GM12875 (cell line): ENCODE data around the gene CXCL12.

Experiments
- H3K4me3 ChIP-seq: one replicate; pipeline ENCODE4 v1.5.1; 2011; ENCODE audit warnings: low read depth, low read length, control low read depth
- TF ChIP-seq, protein P1 (sequence below): IDR thresholded peaks from 2 replicates; pipeline ENCODE4 v1.5.1; 2011; ENCODE audit warnings: low read depth, mild to moderate bottlenecking, control low read depth, inconsistent platforms, low read length, moderate library complexity, borderline replicate concordance; ENCODE audit not compliant: insufficient read depth

The CXCL12 gene

DNA sequence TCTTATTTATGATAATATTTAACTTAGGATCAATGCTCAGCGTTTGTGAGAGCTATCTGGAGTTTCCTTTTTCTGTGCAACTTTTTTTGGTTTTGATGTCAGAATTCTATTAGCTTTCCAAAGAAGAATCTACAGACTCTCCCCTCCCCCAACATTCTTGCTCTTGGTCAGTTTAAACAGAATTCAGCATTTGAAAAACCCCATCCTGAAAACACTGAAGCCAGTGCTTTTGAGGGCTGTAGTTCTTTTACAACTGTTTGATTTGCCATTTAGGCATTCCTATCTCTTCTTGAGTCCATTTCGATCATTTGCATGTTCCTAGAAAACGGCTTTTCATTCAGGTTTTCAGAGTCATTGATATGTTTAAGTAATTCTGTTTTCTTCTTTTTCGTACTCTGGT lies 15.6 kb upstream of the CXCL12 start:
- TF ChIP-seq, protein P1, sequence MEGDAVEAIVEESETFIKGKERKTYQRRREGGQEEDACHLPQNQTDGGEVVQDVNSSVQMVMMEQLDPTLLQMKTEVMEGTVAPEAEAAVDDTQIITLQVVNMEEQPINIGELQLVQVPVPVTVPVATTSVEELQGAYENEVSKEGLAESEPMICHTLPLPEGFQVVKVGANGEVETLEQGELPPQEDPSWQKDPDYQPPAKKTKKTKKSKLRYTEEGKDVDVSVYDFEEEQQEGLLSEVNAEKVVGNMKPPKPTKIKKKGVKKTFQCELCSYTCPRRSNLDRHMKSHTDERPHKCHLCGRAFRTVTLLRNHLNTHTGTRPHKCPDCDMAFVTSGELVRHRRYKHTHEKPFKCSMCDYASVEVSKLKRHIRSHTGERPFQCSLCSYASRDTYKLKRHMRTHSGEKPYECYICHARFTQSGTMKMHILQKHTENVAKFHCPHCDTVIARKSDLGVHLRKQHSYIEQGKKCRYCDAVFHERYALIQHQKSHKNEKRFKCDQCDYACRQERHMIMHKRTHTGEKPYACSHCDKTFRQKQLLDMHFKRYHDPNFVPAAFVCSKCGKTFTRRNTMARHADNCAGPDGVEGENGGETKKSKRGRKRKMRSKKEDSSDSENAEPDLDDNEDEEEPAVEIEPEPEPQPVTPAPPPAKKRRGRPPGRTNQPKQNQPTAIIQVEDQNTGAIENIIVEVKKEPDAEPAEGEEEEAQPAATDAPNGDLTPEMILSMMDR, result no peak
- H3K4me3 ChIP-seq, result no peak overlapping the region

DNA sequence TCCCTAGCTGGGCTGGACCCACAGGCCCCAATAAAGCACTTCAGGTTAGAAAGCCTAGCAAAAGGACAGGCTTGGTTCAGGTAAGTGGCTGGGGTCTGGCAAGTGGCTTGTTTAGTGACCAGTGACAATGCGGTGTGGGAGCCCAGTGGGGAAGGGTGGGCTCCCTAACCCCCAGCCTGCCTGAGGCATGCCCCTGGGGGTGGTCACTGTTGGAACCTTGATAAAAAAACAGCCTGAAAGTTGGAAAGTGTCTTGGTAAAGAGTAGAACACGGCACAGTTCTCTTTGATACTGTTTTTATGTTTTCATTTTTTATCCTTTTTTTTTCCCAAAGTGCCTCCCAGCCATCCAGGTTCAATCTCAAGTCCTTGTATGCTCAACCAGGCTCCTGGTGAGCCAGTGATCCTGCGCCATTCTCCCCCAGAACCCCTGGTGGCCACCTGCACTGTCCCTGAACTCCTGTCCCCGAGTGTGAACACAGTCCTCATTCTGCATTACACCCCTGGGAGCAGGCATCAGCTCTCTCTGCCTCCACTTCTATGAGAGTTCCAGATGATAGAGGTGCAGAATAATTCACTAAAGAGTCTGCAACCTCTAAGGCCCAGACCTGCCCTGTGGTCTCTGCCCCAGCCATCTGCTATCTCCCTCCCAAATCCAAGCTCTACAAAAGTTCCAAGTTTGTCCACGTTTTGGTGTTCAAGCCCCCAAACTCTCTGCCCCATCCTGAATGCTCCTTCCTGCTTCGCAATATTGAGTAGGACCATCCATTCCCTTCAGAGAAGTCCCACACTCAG lies 15.0 kb upstream of the CXCL12 start:
- H3K4me3 ChIP-seq, result no peak overlapping the region
- TF ChIP-seq, protein P1, result no peak

DNA sequence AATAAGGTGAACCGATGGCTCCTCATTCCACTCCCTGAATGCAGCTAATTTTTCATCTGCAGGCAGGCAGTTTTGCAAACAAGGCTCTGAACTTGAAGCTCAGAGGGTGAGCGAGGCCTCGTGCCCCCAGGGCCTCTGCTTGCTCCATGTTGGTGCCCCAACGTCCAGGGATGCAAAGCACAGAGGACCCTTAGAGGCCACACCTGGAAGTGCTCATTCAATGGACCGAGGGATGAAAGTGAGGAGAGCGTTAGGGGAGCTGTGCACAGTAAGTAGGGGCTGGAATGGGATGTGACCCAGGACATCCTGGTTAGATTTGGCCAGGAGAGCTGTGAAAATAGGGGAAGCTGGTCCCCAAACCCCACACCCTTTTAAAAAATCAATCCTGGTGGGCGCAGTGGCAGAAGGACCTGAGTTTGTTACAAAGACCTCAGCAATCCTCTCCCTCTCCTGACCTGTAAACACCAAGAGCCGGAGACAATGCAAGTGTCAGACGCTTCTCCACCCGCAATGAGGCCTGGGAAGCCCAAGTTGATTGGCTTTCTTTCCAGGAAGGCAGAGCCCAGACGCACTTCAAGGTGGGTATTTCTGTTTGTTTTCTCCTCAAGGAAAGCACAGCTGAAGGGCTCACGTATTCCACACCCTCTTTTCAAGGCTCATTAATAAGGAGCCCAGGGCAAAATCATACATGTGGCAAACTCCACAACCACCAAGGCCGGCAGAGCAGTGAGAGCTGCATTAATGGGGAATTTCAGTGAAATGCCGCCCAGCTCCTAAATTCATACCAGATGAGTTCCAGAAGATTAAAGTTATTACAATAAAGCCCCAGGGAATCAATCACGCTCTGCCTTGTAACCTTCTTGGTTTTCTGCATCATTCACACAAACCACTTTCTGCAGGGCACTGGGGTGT lies 14.1 kb upstream of the CXCL12 start:
- no peak overlapping the region for H3K4me3 ChIP-seq
- TF ChIP-seq, protein P1, result no peak

DNA sequence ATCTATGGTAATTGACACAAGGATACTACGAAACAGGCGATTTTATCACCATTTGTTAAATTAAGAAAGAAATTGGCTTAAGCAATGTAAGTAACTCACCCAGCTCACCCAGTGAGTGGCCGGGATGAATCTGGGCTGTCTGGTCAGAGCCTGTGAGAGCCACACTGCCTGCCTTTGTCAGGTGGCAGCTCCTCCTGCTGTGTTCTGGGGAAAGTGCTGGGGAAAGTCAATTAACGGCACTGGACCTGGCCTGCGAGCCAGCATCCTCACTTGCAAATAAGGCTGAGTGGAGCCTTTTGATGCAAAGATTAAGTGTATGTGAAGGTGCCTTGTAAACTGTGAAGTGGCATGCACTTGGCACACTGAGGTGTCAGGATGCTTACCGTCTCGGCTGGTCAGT lies 13.4 kb upstream of the CXCL12 start:
- TF ChIP-seq, protein P1, result no peak
- no peak overlapping the region for H3K4me3 ChIP-seq

DNA sequence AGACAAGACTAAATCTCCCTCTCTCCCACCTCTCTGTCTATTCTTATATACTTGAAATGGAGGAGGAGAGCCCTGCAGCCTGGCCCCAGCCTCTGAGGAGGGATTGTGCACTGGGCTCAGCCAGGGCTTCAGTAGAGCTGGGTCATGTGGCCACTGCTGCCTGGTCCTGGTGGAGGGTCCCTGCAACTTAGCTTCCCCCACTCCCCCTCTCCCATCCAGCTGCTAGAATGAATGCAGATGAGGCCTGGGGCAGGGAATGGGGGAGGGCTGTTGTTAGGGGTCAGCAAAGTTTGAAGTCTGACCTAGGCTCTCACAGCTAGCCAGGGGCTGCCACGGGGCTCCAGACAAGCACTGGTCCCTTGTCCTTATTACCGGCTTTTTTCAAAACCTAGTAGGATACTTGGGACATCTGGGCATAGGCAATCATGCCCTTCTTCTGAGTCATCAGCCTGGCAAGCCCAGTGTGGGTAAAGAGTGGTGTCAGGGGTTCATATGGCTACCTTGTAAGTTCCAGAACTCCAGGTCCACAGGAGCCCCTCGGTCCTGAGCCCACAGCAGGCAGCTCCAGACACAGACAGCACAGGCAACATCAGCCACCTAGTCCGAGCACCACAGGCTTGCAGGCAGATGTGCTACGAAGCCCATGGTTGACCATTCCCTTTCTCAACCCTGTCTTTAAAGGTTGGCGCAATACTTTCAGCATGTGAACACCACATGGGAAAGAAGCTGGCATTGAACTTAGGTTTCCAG lies 12.8 kb upstream of the CXCL12 start:
- H3K4me3 ChIP-seq, result no peak overlapping the region
- TF ChIP-seq, protein P1, result no peak

DNA sequence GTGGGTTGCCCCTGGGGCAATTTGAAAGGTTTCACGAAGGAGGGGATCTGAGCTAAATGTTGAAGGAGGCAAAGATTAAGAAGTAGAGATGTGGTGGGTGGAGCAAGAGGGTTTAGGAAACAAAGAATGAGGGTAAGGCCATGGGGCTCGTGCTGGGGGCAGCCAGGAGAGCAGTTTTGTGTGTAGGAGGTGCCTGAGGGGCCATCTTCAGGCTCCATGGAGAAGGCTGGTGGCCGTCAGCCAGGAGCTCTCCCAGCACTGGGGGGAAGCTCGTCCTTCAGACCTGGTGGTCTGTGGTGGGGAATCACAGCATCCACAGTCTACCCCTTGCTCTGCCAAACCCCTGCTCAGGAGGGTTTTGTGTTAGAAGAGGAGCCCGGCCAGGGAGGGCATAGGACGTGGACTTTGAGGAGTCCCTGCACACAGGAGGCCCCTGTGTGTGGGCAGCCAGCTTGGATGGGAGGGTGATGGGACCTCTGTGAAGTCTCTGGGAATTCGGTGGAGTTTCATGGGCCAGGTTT lies 11.8 kb upstream of the CXCL12 start:
- TF ChIP-seq, protein P1, result no peak
- H3K4me3 ChIP-seq, result no peak overlapping the region
